ENCODE data around the gene MEIS2.

MEIS2 gene

DNA sequence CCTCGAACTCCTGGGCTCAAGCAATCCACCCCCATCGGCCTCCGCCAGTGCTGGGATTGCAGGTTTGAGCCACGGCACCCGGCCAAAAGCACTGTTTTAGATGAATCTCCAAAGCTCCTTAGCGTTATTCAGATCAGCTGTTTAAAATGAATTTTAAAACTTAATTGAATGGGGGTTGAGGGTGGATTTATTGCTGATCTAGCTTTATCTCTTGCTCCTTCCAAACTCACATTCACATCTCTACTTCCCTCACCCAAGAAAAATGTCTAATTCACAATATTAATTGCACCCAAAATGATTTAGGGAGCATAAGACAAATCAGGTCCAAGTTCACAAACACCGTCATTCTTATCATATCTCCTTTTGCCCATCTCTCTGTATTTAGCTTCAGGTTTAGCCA lies 89.8 kb downstream of the MEIS2 start:
- FAIRE-seq (no peak), DNase-seq (ENCODE audit: insufficient read length, low spot score) (no peak)

DNA sequence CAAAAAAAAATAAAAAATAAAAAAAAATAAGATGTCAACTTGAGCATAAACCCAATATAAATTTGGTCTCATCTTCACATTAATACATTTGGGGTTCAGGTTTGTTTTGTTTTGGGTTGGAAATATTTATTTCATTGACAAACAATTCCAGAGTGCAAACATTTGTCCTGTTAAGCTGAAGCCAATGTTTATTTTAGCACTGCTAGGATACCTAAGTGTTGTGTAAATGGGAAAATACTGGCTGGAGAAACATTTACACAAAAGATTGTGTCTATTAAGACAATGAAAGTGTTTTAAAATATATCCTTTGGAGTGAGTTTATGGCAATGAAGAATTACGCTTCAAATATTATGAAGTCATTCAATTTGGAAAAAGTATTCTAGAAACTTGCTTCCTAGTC lies 91.1 kb downstream of the MEIS2 start:
- FAIRE-seq (no peak), DNase-seq (ENCODE audit: insufficient read length, low spot score) (no peak)
- no peak for TF ChIP-seq SPI1 (IDR thresholded peaks at IDR 0.05; ENCODE audit: low read depth, low read length)
- TF ChIP-seq POLR2A (IDR thresholded peaks at IDR 0.05; ENCODE audit: low read depth, low read length), result no peak
- TF ChIP-seq POLR2AphosphoS5 (IDR thresholded peaks at IDR 0.05; ENCODE audit: low read depth, low read length), result no peak
- TF ChIP-seq PAX5 (IDR thresholded peaks at IDR 0.05; ENCODE audit: insufficient read depth, low read length, severe bottlenecking), result no peak
- TF ChIP-seq POU2F2 (IDR thresholded peaks at IDR 0.05; ENCODE audit: low read depth, low read length), result no peak
- no peak for TF ChIP-seq TAF1 (IDR thresholded peaks at IDR 0.05; ENCODE audit: low read depth, low read length)

More for the DNA sequence above, 89.8 kb downstream of the MEIS2 start:
- TF ChIP-seq POU2F2 (IDR thresholded peaks at IDR 0.05; ENCODE audit: low read depth, low read length) (no peak), SPI1 (IDR thresholded peaks at IDR 0.05; ENCODE audit: low read depth, low read length) (no peak), POLR2A (IDR thresholded peaks at IDR 0.05; ENCODE audit: low read depth, low read length) (no peak), TAF1 (IDR thresholded peaks at IDR 0.05; ENCODE audit: low read depth, low read length) (no peak), PAX5 (IDR thresholded peaks at IDR 0.05; ENCODE audit: insufficient read depth, low read length, severe bottlenecking) (no peak), POLR2AphosphoS5 (IDR thresholded peaks at IDR 0.05; ENCODE audit: low read depth, low read length) (no peak)

- TF ChIP-seq PAX5 (IDR thresholded peaks at IDR 0.05; ENCODE audit: insufficient read depth, low read length, severe bottlenecking) (no peak), TAF1 (IDR thresholded peaks at IDR 0.05; ENCODE audit: low read depth, low read length) (no peak), POLR2AphosphoS5 (IDR thresholded peaks at IDR 0.05; ENCODE audit: low read depth, low read length) (no peak)
- FAIRE-seq (no peak), DNase-seq (ENCODE audit: insufficient read length, low spot score) (no peak)
These were observed 92.1 kb downstream of the MEIS2 start for GRCh38 chr15:37008205-37008604.

DNA sequence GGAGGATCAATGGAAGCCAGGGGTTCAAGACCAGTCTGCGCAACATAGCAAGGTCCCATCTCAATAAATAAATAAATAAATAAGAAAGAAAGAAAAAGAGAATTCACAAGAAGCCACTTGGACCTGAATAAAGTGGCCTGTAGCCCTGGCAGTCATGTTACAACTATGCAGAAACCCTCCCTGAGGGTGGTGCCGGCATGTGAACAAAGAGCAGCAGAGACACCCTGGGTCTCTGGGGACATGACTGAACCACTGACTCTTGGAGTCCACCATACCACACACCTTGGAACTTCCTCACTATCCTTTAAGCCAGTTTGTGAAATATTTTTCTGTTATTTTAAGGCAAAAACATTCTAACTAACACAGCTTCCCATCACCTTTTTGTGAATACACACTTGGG lies 93.0 kb downstream of the MEIS2 start:
- TF ChIP-seq POLR2A (IDR thresholded peaks at IDR 0.05; ENCODE audit: low read depth, low read length), result no peak
- no peak for TF ChIP-seq PAX5 (IDR thresholded peaks at IDR 0.05; ENCODE audit: insufficient read depth, low read length, severe bottlenecking)
- no peak for TF ChIP-seq TAF1 (IDR thresholded peaks at IDR 0.05; ENCODE audit: low read depth, low read length)
- TF ChIP-seq POLR2AphosphoS5 (IDR thresholded peaks at IDR 0.05; ENCODE audit: low read depth, low read length), result no peak
- TF ChIP-seq POU2F2 (IDR thresholded peaks at IDR 0.05; ENCODE audit: low read depth, low read length), result no peak
- TF ChIP-seq SPI1 (IDR thresholded peaks at IDR 0.05; ENCODE audit: low read depth, low read length), result no peak
- DNase-seq (ENCODE audit: insufficient read length, low spot score) (no peak), FAIRE-seq (no peak)

- no peak for DNase-seq (ENCODE audit: insufficient read length, low spot score)
- no peak for FAIRE-seq
- TF ChIP-seq PAX5 (IDR thresholded peaks at IDR 0.05; ENCODE audit: insufficient read depth, low read length, severe bottlenecking) (no peak), SPI1 (IDR thresholded peaks at IDR 0.05; ENCODE audit: low read depth, low read length) (no peak)
These were observed 95.2 kb downstream of the MEIS2 start for GRCh38 chr15:37004981-37005735.

DNA sequence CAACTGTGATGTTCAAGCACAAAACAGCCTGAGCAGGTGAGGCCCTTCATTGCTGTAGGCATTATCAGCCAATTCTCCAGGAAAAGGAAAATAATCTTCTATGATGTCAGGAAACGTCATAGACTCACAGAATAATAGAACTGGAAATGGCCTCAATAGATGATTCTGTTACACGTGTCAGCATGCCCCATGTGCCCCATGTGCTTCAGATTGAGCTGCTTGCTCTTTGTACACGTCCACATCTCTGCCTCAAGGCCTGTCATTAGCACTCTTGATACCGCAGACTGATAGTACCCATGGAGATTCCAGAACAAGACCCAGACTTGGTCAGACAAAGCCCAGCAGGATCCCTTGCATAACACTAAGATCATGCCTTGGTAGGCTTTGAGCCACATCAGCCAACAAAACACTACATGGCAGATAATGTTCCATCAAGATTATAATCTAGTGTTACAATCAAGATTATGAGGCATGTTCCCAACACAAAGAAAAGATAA lies 95.9 kb downstream of the MEIS2 start:
- no peak for FAIRE-seq
- TF ChIP-seq POU2F2 (IDR thresholded peaks at IDR 0.05; ENCODE audit: low read depth, low read length) (no peak), POLR2A (IDR thresholded peaks at IDR 0.05; ENCODE audit: low read depth, low read length) (no peak)
- DNase-seq (ENCODE audit: insufficient read length, low spot score), result no peak

- FAIRE-seq (no peak), DNase-seq (ENCODE audit: insufficient read length, low spot score) (no peak)
These were observed 98.2 kb downstream of the MEIS2 start for GRCh38 chr15:37002041-37002672.

DNA sequence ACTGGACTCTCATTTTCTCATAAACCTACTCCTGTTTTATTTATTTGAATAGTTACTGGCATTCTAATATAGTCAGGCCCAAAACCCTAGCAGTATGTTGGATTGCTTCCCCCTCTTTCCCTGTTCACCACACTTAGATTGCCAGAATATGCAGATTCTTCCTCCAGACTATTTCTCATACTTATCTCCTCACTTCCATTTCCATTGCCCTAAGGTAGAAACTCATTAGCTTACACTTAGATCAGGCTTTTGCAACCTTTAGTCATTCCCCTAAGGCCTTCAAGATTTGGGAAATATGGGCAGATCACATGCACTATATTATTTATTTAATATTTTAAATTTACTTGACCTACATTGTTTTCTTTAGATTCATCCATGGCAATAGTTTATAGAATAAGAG lies 98.9 kb downstream of the MEIS2 start:
- no peak for FAIRE-seq
- TF ChIP-seq POLR2AphosphoS5 (IDR thresholded peaks at IDR 0.05; ENCODE audit: low read depth, low read length) (no peak), PAX5 (IDR thresholded peaks at IDR 0.05; ENCODE audit: insufficient read depth, low read length, severe bottlenecking) (no peak), TAF1 (IDR thresholded peaks at IDR 0.05; ENCODE audit: low read depth, low read length) (no peak), POU2F2 (IDR thresholded peaks at IDR 0.05; ENCODE audit: low read depth, low read length) (no peak), POLR2A (IDR thresholded peaks at IDR 0.05; ENCODE audit: low read depth, low read length) (no peak), SPI1 (IDR thresholded peaks at IDR 0.05; ENCODE audit: low read depth, low read length) (no peak)
- no peak for DNase-seq (ENCODE audit: insufficient read length, low spot score)

More at GRCh38 chr15:37002041-37002672, 98.2 kb downstream of the MEIS2 start:
- TF ChIP-seq PAX5 (IDR thresholded peaks at IDR 0.05; ENCODE audit: insufficient read depth, low read length, severe bottlenecking) (no peak), POLR2AphosphoS5 (IDR thresholded peaks at IDR 0.05; ENCODE audit: low read depth, low read length) (no peak), SPI1 (IDR thresholded peaks at IDR 0.05; ENCODE audit: low read depth, low read length) (no peak), TAF1 (IDR thresholded peaks at IDR 0.05; ENCODE audit: low read depth, low read length) (no peak), POLR2A (IDR thresholded peaks at IDR 0.05; ENCODE audit: low read depth, low read length) (no peak), POU2F2 (IDR thresholded peaks at IDR 0.05; ENCODE audit: low read depth, low read length) (no peak)

DNA sequence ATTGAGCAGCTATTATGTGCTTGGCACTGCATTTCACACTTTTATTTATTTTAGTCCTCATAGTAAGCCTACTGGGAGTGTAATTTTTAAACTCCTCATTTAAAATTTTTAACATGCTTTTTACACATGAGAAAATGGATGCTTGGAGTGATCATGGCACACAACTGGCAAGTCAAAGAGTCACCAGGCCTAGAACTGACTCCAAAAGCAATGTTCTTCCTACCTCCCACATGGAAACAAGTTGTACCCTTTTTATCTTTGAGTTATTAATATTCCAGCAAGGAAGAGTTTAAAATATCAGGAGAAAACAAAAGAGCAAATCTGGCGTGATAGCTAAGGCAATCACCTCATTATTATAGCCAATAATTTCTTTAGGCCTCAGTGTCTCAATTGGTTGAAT lies 100.6 kb downstream of the MEIS2 start:
- TF ChIP-seq POLR2AphosphoS5 (IDR thresholded peaks at IDR 0.05; ENCODE audit: low read depth, low read length) (no peak), POU2F2 (IDR thresholded peaks at IDR 0.05; ENCODE audit: low read depth, low read length) (no peak), POLR2A (IDR thresholded peaks at IDR 0.05; ENCODE audit: low read depth, low read length) (no peak), TAF1 (IDR thresholded peaks at IDR 0.05; ENCODE audit: low read depth, low read length) (no peak), PAX5 (IDR thresholded peaks at IDR 0.05; ENCODE audit: insufficient read depth, low read length, severe bottlenecking) (no peak), SPI1 (IDR thresholded peaks at IDR 0.05; ENCODE audit: low read depth, low read length) (no peak)
- DNase-seq (ENCODE audit: insufficient read length, low spot score) (no peak), FAIRE-seq (no peak)
